Breast epithelium (tissue), 3 donors: Measurements from ENCODE around the gene RNU1-4.
"Not testable (repeated sequence)": the region's sequence is repeated elsewhere in the genome, so short reads cannot be mapped to it uniquely, and the experiment has no call there.

Experiments used
- POLR2AphosphoS5 ChIP-seq, 3 donors: sonication (generic); formaldehyde crosslinking; IDR thresholded peaks; one replicate each; pipeline ENCODE4 v1.6.1; 2017; ENCODE audit warnings: antibody characterized with exemption in 3 of 3
- TF ChIP-seq, protein P1 (sequence below), 3 donors: fragments of 450-650 bp; IDR thresholded peaks; one replicate each; pipeline ENCODE4 v1.5.1; 2016 to 2017; ENCODE audit warnings: antibody characterized with exemption in 3 of 3, mild to moderate bottlenecking in 3 of 3, moderate library complexity in 3 of 3

DNA sequence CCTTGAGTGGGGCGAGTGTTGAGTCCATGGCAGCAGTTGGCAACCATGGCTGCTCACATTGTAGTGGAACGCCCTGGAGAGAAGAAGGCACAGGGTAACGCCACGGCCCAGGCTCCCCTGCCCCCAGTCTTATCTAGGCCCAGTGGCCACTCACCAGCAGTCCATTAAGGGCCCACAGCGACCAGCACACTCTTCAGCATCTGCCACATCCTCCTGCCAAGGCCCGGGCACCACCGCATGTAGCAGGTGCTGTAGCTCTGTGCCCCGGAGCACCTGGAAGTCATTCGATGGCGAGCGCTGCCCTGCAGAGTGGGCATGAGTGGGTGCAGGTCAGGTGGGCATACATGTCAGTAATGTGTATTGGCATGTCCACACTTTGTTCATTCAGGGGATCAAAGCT lies 20.5 kb downstream of the RNU1-4 start:
- TF ChIP-seq, protein P1, sequence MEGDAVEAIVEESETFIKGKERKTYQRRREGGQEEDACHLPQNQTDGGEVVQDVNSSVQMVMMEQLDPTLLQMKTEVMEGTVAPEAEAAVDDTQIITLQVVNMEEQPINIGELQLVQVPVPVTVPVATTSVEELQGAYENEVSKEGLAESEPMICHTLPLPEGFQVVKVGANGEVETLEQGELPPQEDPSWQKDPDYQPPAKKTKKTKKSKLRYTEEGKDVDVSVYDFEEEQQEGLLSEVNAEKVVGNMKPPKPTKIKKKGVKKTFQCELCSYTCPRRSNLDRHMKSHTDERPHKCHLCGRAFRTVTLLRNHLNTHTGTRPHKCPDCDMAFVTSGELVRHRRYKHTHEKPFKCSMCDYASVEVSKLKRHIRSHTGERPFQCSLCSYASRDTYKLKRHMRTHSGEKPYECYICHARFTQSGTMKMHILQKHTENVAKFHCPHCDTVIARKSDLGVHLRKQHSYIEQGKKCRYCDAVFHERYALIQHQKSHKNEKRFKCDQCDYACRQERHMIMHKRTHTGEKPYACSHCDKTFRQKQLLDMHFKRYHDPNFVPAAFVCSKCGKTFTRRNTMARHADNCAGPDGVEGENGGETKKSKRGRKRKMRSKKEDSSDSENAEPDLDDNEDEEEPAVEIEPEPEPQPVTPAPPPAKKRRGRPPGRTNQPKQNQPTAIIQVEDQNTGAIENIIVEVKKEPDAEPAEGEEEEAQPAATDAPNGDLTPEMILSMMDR (IDR thresholded peaks at IDR 0.05): not testable (repeated sequence)
- TF ChIP-seq POLR2AphosphoS5 (IDR thresholded peaks at IDR 0.05): not testable (repeated sequence)
